HCT116 (cell line): ENCODE measurements around the gene CETP. TPM values are rescaled to one million over a fixed set of nuclear protein-coding genes. Genes with fewer than 3 reads are reported as not detected.

Experiments
- ATAC-seq: fragments of 200-7000 bp; cut with Tn5 transposase; 2 replicates; pipeline ENCODE4 v1.9.1; 2020; ENCODE audit warnings: mild to moderate bottlenecking, moderate library complexity
- BruUV-seq: library from RNA; stranded (reverse); fragments of 400-500 nt; replicated peaks from 2 replicates; lab custom pipeline; 2021; lab: Mats Ljungman, UMichigan
- CTCF ChIA-PET: fragments of 300-600 bp; sonication (Branson Sonifier 250); formaldehyde crosslinking; loops from one replicate; lab custom pipeline; 2021; ENCODE audit warnings: antibody characterized with exemption; lab: Charles Lee
- POLR2A ChIA-PET: fragments of 300-600, 350-600 bp; sonication (Branson Sonifier 250); formaldehyde crosslinking; loops from one replicate; lab custom pipeline; 2021; ENCODE audit warnings: antibody characterized with exemption; lab: Charles Lee
- RAD21 ChIA-PET, 2 experiments: fragments of 300-600 bp; sonication (Branson Sonifier 250); formaldehyde crosslinking; loops; one replicate each; lab custom pipeline; 2023; ENCODE audit warnings: low total read pairs in 2 of 2; ENCODE audit not compliant: uncharacterized antibody in 2 of 2, unreplicated experiment in 2 of 2, low non-redundant PET in 1 of 2; lab: Charles Lee
- DNase-seq: peaks from one replicate; pipeline ENCODE4 v3.0.0-alpha.2; 2010; ENCODE audit warnings: low read depth, low spot score
- H2AFZ ChIP-seq: fragments of 200-600 bp; shearing (Covaris generic), sonication (generic); 2 replicates; pipeline ENCODE4 v1.6.1; 2017; ENCODE audit warnings: low read depth, mixed run types, mixed read lengths, antibody characterized with exemption, low read length; ENCODE audit not compliant: poor library complexity, severe bottlenecking
- H3K27ac ChIP-seq: 2 replicates; pipeline ENCODE4 v1.5.1; 2012; ENCODE audit warnings: low read depth, low read length
- H3K27me3 ChIP-seq: fragments of 200-600 bp; sonication (generic); 2 replicates; pipeline ENCODE4 v1.6.1; 2016; ENCODE audit warnings: mixed run types, low read length, mixed read lengths; ENCODE audit not compliant: insufficient read depth
- H3K36me3 ChIP-seq, 2 experiments: fragments of 200-500 bp in 1 of 2; fragments of 200-600 bp in 1 of 2; sonication (Bioruptor generic) in 1 of 2; sonication (generic) in 1 of 2; 2 replicates each; pipeline versions ENCODE4 v1.5.1 to v1.6.1; 2014 to 2016; ENCODE audit warnings: low read length in 2 of 2, inconsistent platforms in 1 of 2, mixed read lengths in 1 of 2, mixed run types in 1 of 2; ENCODE audit not compliant: insufficient read depth in 2 of 2, control insufficient read depth in 1 of 2
- H3K4me1 ChIP-seq, 2 experiments: fragments of 200-600 bp in 1 of 2; sonication (generic) in 1 of 2; 2 replicates each; pipeline versions ENCODE4 v1.5.1 to v1.6.1; 2012 to 2017; ENCODE audit warnings: low read length in 2 of 2, inconsistent platforms in 1 of 2, mild to moderate bottlenecking in 1 of 2, mixed read lengths in 1 of 2, mixed run types in 1 of 2, moderate library complexity in 1 of 2; ENCODE audit not compliant: insufficient read depth in 2 of 2, control insufficient read depth in 1 of 2
- H3K4me2 ChIP-seq: fragments of 200-600 bp; sonication (generic); 2 replicates; pipeline ENCODE4 v1.6.1; 2017; ENCODE audit warnings: mixed run types, low read length, mixed read lengths
- H3K4me3 ChIP-seq, 2 experiments: fragments of 200-600 bp in 1 of 2; sonication (generic) in 1 of 2; replicated peaks in 1 of 2; 2 replicates each; pipeline ENCODE4 v1.5.1; 2011 to 2016; ENCODE audit warnings: low read length in 2 of 2, control low read depth in 1 of 2, low read depth in 1 of 2, mild to moderate bottlenecking in 1 of 2, mixed read lengths in 1 of 2, mixed run types in 1 of 2
- H3K79me2 ChIP-seq: fragments of 200-600 bp; sonication (generic); 2 replicates; pipeline ENCODE4 v1.6.1; 2017; ENCODE audit warnings: mild to moderate bottlenecking, mixed run types, low read length, moderate library complexity, mixed read lengths; ENCODE audit not compliant: insufficient read depth
- H3K9ac ChIP-seq: fragments of 200-600 bp; sonication (generic); 2 replicates; pipeline ENCODE4 v1.6.1; 2016; ENCODE audit warnings: low read length, mixed read lengths
- H3K9me2 ChIP-seq: fragments of 200-600 bp; sonication (generic), shearing (Covaris generic); 2 replicates; pipeline ENCODE4 v1.6.1; 2017; ENCODE audit warnings: mixed run types, mild to moderate bottlenecking, moderate library complexity; ENCODE audit not compliant: insufficient read depth
- H3K9me3 ChIP-seq, 2 experiments: fragments of 200-500 bp in 1 of 2; fragments of 200-600 bp in 1 of 2; sonication (Bioruptor generic) in 1 of 2; sonication (generic) in 1 of 2; 2 replicates each; pipeline ENCODE4 v1.6.1; 2014 to 2017; ENCODE audit warnings: low read length in 2 of 2, mixed read lengths in 2 of 2, inconsistent platforms in 1 of 2, low read depth in 1 of 2, mild to moderate bottlenecking in 1 of 2, mixed run types in 1 of 2, moderate library complexity in 1 of 2; ENCODE audit not compliant: control insufficient read depth in 1 of 2, insufficient read depth in 1 of 2
- H4K20me1 ChIP-seq: fragments of 200-600 bp; sonication (generic), shearing (Covaris generic); 2 replicates; pipeline ENCODE4 v1.6.1; 2017; ENCODE audit warnings: mixed run types, mild to moderate bottlenecking, moderate library complexity; ENCODE audit not compliant: insufficient read depth
- ATF3 ChIP-seq: IDR thresholded peaks from 2 replicates; pipeline ENCODE4 v1.6.1; 2012
- CBX3 ChIP-seq: IDR thresholded peaks from 2 replicates; pipeline ENCODE4 v1.6.1; 2012; ENCODE audit warnings: low read depth
- CEBPB ChIP-seq: IDR thresholded peaks from 2 replicates; pipeline ENCODE4 v1.6.1; 2012; ENCODE audit warnings: low read depth
- ELF1 ChIP-seq: IDR thresholded peaks from 2 replicates; pipeline ENCODE4 v1.6.1; 2012; ENCODE audit warnings: low read depth, borderline replicate concordance
- EZH2 ChIP-seq: fragments of 200-600 bp; sonication (generic); IDR thresholded peaks from 2 replicates; pipeline ENCODE4 v1.6.1; 2017; ENCODE audit warnings: antibody characterized with exemption, mixed run types
- EZH2phosphoT487 ChIP-seq: fragments of 200-600 bp; IDR thresholded peaks from 2 replicates; pipeline ENCODE4 v1.6.1; 2018; ENCODE audit warnings: antibody characterized with exemption, borderline replicate concordance
- JUND ChIP-seq: IDR thresholded peaks from 2 replicates; pipeline ENCODE4 v1.6.1; 2012
- MAX ChIP-seq: IDR thresholded peaks from 2 replicates; pipeline ENCODE4 v1.6.1; 2012
- POLR2A ChIP-seq: IDR thresholded peaks from 2 replicates; pipeline ENCODE4 v1.7.0; 2011; ENCODE audit warnings: borderline replicate concordance; ENCODE audit not compliant: insufficient read depth, insufficient read length; ENCODE audit errors: extremely low read depth
- POLR2AphosphoS5 ChIP-seq: IDR thresholded peaks from 2 replicates; pipeline ENCODE4 v1.6.1; 2011; ENCODE audit warnings: mild to moderate bottlenecking, low read depth, low read length, moderate library complexity
- RAD21 ChIP-seq: IDR thresholded peaks from 2 replicates; pipeline ENCODE4 v1.6.1; 2012; ENCODE audit warnings: low read depth, mild to moderate bottlenecking
- SIN3A ChIP-seq: IDR thresholded peaks from 2 replicates; pipeline ENCODE4 v1.6.1; 2012; ENCODE audit warnings: low read depth
- SP1 ChIP-seq: IDR thresholded peaks from 2 replicates; pipeline ENCODE4 v1.6.1; 2012; ENCODE audit warnings: low read depth
- SRF ChIP-seq: IDR thresholded peaks from 2 replicates; pipeline ENCODE4 v1.6.1; 2012; ENCODE audit warnings: low read depth
- ZBTB33 ChIP-seq: IDR thresholded peaks from 2 replicates; pipeline ENCODE4 v1.6.1; 2011; ENCODE audit warnings: mild to moderate bottlenecking, low read length, moderate library complexity; ENCODE audit not compliant: insufficient replicate concordance; ENCODE audit errors: extremely low read depth
- intact Hi-C: fragments of 100-400 bp; cut with micrococcal nuclease; formaldehyde crosslinking; loops from 2 replicates; pipeline ENCODE4 v1.10.0; 2022
- total RNA-seq: library from RNA; stranded (reverse); gene quantifications from one replicate; pipeline ENCODE4 v1.2.1, GENCODE V29; 2021; ENCODE audit not compliant: unreplicated experiment

Gene CETP
- total RNA-seq, 1 experiment from 2014 or later = not detected

GRCh38 chr16:56931892-56932720, 29.6 kb upstream of the CETP start, which contains the start of gene HERPUD1 (continued):
- no peak for TF ChIP-seq RAD21
- TF ChIP-seq JUND = no peak
- TF ChIP-seq ELF1 = no peak
- TF ChIP-seq ATF3 = no peak; the same call in 1 of the 2 replicates
- TF ChIP-seq EZH2 = no peak

- ChIA-PET CTCF (no interaction called here), POLR2A (interaction anchor here (1.5 to 3.6 kb wide), 4 partner anchors 9 to 39 kb away, joined by 3 to 25 read pairs (median 8); no protein-coding TSS in a partner anchor), RAD21 (no interaction called here)
- BruUV-seq = no TSS peak
- H3K36me3 ChIP-seq = peaks cover 26 to 33% of the 10 kb centered on the region in 2 experiments
- peaks cover 50% of the 10 kb centered on the region for H3K79me2 ChIP-seq
- H2AFZ ChIP-seq = no peak overlapping the region
- ATAC-seq (peak; percentile 43), DNase-seq (peak; percentile 38)
- H3K27ac ChIP-seq = peak overlapping the region; percentile 61
- peak overlapping the region; percentile 81 for H3K4me2 ChIP-seq
- no peaks in the 10 kb centered on the region for H3K9me2 ChIP-seq
- no peaks in the 10 kb centered on the region for H3K9me3 ChIP-seq
- peaks cover 10% of the 10 kb centered on the region; the same call in 1 of the 2 replicates for H4K20me1 ChIP-seq
- TF ChIP-seq SP1 (peak; percentile 26; the same call in 1 of the 2 replicates), ZBTB33 (no peak), SRF (no peak), CEBPB (no peak), ATF3 (no peak), EZH2phosphoT487 (no peak), CBX3 (no peak), MAX (peak; percentile 91), POLR2A (no peak), POLR2AphosphoS5 (peak; percentile 48), SIN3A (peak; percentile 85)
- intact Hi-C loops = loop anchor here (10.0 kb wide), 1 partner anchor 358 kb away; no protein-coding TSS in a partner anchor
- H3K9ac ChIP-seq = peak overlapping the region; percentile 92
- H3K27me3 ChIP-seq = no peaks in the 10 kb centered on the region
- H3K4me3 ChIP-seq = peak overlapping the region; percentile 97 to 98
- peaks cover 7 to 20% of the 10 kb centered on the region in 2 experiments; a peak in 3 of 4 replicates for H3K4me1 ChIP-seq
These were observed 28.8 kb upstream of the CETP start for GRCh38 chr16:56932721-56933619.
